ENCODE results near the gene FBXO28.

DNA sequence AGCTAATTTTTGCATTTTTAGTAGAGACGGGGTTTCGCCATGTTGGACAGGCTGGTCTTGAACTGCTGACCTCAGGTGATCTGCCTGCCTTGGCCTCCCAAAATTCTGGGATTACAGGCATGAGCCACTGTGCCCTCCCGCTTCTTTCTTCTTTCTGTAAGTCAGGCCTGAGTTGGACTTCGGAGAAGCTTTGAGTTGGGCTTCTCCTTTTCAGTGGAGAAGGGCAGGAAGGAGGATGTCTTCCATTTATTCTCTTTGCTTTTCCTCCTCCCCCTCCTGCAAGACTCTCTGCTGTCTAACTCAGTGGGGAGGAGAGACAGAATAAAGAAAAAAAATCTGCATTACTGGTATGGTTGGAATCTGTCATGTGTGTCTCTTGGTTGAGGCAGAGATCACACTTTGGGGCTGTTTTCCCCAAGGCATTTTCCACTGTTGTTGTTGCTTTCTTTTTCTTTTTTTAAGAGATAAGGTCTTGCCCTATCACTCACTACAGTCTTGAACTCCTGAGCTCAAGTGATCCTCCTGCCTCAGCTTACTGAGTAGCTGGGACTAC is 55.9 kb downstream of the FBXO28 start:
- no peak for TF ChIP-seq TCF7L2 (IDR thresholded peaks at IDR 0.05; ENCODE audit: borderline replicate concordance, extremely low read depth, insufficient read depth, insufficient read length)
- TF ChIP-seq, protein P1, sequence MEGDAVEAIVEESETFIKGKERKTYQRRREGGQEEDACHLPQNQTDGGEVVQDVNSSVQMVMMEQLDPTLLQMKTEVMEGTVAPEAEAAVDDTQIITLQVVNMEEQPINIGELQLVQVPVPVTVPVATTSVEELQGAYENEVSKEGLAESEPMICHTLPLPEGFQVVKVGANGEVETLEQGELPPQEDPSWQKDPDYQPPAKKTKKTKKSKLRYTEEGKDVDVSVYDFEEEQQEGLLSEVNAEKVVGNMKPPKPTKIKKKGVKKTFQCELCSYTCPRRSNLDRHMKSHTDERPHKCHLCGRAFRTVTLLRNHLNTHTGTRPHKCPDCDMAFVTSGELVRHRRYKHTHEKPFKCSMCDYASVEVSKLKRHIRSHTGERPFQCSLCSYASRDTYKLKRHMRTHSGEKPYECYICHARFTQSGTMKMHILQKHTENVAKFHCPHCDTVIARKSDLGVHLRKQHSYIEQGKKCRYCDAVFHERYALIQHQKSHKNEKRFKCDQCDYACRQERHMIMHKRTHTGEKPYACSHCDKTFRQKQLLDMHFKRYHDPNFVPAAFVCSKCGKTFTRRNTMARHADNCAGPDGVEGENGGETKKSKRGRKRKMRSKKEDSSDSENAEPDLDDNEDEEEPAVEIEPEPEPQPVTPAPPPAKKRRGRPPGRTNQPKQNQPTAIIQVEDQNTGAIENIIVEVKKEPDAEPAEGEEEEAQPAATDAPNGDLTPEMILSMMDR (IDR thresholded peaks at IDR 0.05 in 2 of 3, conservative IDR thresholded peaks at IDR 0.05 in 1 of 3; ENCODE audit: borderline replicate concordance in 1 of 3, insufficient read depth in 1 of 3, low read depth in 2 of 3, low read length in 2 of 3), result no peak
- TF ChIP-seq RAD21 (IDR thresholded peaks at IDR 0.05; ENCODE audit: low read depth), result no peak
- no peak for TF ChIP-seq YY1 (IDR thresholded peaks at IDR 0.05; ENCODE audit: extremely low read depth, insufficient replicate concordance, low read depth, low read length)
- TF ChIP-seq, protein P2, sequence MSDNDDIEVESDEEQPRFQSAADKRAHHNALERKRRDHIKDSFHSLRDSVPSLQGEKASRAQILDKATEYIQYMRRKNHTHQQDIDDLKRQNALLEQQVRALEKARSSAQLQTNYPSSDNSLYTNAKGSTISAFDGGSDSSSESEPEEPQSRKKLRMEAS (IDR thresholded peaks at IDR 0.05), result no peak
- TF ChIP-seq EZH2 (IDR thresholded peaks at IDR 0.05), result no peak
- TF ChIP-seq POLR2A (IDR thresholded peaks at IDR 0.05; ENCODE audit: borderline replicate concordance, extremely low read depth, insufficient read depth, insufficient read length), result no peak
- no peak for TF ChIP-seq POLR2AphosphoS5 (IDR thresholded peaks at IDR 0.05; ENCODE audit: low read depth, low read length)
- no peak for TF ChIP-seq SP1 (IDR thresholded peaks at IDR 0.05; ENCODE audit: low read depth)

Data from HCT116 (cell line).